ENCODE measurements around the gene TMCO5A.

The TMCO5A gene

DNA sequence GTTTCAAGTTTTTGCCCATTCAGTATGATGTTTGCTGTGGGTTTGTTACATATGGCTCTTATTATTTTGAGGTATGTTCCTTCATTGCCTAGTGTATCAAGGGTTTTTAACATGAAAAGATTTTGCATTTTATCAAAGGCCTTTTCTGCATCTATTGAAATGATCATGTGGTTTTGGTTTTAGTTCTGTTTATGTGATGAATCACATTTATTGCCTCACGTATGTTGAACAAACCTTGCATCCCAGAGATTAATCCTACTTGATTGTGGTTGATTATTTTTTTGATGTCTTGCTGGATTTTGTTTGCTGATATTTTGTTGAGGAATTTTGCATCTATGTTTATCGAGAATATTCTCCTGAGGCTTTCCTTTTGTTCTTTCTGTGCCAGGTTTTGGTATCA is 39.4 kb downstream of the TMCO5A start:
- DNase-seq (ENCODE audit: low read depth, low spot score) = no peak

DNA sequence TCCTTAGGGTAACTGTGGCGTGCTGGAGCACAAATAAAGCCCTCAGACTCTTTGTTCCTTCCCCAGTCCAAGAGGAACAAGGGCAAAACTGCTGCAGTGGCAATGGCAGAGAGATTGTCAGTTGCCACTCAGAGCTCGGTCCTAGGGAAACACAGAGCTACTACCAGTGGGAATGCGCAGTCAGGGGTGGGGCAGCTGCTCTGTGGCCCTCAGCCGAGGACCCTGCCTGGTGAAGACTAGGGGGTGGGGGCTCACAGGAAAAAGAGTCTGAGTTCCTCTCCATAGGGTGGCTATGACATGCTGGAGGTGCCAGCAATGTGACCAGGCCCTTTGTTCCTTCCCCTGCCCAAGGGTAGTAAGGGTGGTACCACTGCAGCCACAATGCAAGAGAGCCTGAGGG is 43.8 kb downstream of the TMCO5A start:
- DNase-seq (ENCODE audit: low read depth, low spot score) = no peak

DNA sequence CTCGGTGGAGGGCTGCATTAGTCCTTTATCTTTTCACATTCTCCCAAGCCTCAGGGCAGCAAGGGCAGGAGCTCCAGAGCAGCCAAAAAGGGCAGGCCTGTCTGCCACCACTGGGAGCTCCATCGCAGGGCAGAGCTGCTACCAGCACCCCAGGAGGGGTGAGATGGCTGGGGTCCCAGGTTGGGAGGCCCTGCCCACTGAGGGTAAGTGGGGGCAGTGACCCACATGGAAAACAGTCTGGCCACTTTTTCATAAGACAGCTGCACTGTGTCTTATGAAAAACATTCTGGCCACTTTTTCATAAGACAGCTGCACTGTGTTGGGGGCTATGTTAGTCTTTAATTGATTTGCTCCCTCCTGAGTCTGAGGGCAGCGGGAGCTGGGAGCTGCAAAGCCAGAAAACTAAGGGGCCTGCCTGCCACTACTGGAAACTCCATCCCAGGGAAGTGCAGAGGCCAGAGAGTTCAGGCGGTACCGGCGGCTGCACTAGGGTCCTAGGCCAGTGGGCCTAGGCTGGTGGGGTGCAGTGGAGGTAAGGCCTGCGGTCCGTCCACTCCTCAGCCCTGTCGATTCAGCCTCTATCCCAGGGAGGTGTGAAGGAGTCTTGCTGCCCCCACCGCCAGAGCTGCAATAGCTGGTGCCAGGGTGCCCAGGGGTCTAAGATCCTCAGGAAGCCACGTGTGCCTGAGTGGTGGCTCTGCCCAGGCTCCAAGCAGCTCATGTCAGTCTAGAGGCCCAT is 45.4 kb downstream of the TMCO5A start:
- no peak for DNase-seq (ENCODE audit: low read depth, low spot score)

DNA sequence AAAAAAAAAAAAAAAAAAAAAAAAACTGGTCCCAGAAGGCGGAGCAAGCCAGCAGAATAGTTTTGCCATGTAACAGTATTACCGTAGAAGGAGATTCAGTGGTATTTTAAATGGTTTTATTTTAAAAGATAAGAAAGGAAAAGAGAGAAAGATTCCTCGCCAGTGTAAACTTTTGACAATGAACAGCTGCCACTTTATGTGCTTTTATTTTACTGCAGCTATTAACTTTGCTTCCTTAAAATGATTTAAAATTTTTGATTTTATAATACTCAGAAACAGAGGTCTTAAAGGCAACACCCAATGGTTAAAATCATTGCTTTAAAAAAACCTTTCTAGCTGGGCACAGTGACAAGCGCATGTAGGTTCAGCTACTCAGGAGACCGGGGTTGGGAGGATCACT is 46.8 kb downstream of the TMCO5A start:
- no peak for DNase-seq (ENCODE audit: low read depth, low spot score)

DNA sequence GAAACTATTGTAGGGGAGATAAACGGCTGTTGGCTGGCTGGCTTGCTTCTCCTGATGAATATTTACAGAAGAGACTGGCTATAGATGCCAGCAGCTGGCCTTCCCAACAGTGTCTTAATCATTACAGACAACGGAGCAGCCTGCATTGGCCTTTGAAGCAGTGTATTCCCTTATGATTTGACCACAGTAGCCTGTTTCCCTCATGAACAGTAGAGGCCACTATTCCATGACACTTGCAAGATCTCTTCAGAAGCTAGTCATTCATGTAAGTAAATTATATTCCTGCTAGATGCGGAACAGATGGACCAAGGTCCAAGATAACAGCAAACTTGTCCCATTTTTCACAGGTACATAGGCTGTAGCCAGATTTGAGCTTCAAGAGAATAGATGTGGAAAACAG is 47.3 kb downstream of the TMCO5A start:
- DNase-seq (ENCODE audit: low read depth, low spot score) = no peak

DNA sequence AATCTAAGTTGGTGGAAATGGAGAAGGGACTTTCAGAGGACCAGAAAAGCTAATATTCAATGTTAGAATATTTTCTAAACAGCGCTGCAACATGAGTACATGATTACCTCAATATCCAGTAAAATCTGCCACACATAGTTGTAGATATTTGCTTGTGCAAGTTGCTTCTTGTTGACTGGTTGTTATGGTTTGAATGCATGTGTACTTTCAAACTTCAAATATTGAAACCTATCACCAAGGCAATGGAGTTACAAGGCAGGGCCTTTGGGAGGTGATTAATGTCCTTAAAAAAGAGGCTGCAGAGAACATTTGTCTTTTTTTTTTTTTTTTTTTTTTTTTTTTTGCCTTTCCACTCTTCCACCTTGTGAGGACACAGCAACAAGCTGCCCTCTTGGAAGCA is 49.9 kb downstream of the TMCO5A start:
- no peak for DNase-seq (ENCODE audit: low read depth, low spot score)

DNA sequence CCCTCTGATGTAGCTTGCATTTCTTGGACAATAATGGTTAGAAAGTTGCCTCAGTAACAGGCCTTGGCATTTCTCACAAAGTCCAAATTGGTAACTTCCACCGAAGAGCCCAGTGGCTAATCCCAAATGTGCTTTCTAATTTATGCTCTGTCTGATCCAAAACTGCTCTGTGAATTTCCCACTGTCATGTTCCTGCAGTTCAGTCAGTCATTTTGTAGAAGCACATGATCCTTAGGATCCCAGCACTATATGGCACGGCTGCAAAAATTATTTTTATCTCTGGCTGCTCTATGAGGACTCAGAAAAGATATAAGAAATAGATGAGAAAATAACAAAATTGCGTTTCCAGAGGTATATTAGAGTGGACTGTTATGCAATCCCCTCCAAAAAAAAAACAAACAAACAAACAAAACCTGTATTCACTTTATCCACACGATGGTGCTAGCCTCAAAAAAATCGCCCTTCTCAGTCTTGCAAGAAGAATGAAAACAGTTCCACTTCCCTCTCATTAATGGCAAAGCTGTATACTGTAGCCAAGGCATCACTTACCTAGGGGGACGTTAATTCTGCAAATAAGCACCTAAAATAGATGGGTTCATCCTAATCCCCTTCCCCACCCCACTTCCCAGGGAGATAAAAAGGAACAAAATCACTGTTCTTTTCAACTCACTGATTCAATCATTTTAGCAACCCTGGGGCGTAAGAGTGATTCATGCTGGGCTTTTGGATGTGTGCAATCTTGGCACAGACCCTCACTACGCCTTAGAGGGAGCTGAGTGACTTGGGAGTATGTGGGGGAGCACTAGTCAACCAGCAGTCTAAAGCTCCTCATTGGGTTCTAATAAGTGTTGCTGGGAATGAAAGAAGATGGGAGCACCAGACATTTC is 61.3 kb downstream of the TMCO5A start:
- no peak for DNase-seq (ENCODE audit: low read depth, low spot score)
